Urinary bladder (tissue), 4 donors: Measurements from ENCODE around the gene SELENOP. TPM values are rescaled to one million over a fixed set of nuclear protein-coding genes. Genes with fewer than 3 reads are reported as not detected.
"Not testable (repeated sequence)": the region's sequence is repeated elsewhere in the genome, so short reads cannot be mapped to it uniquely, and the experiment has no call there.

Experiments used
- DNase-seq: peaks from one replicate; pipeline ENCODE4 v3.0.0-alpha.2; 2015; ENCODE audit errors: extremely low spot score
- H3K27ac ChIP-seq: one replicate; pipeline ENCODE4 v1.5.1; 2013; ENCODE audit warnings: low read depth, mild to moderate bottlenecking, moderate library complexity
- H3K36me3 ChIP-seq: one replicate; pipeline ENCODE4 v1.6.1; 2013; ENCODE audit warnings: mild to moderate bottlenecking, moderate library complexity; ENCODE audit not compliant: insufficient read depth
- H3K4me1 ChIP-seq: one replicate; pipeline ENCODE4 v1.6.1; 2013; ENCODE audit warnings: mild to moderate bottlenecking, moderate library complexity; ENCODE audit not compliant: insufficient read depth
- H3K4me3 ChIP-seq: one replicate; pipeline ENCODE4 v1.5.1; 2013; ENCODE audit warnings: low read depth, low read length
- WGBS: extraction: QIAGEN DNeasy Blood & Tissue Kit; methylation state at CpG from one replicate; pipeline ENCODE4 v1.1.7; 2013; 5-methylcytosine and 5-hydroxymethylcytosine counted together
- polyA plus RNA-seq: library from polyadenylated mRNA; stranded (reverse); fragments of 200-250 nt; gene quantifications from one replicate; pipeline ENCODE4 v1.2.3, GENCODE V29; 2013
- total RNA-seq: library from RNA; depleted of rRNA; stranded (reverse); fragments of >200 nt; gene quantifications from one replicate; pipeline ENCODE4 v1.2.3, GENCODE V29; 2014
- donor health status: healthy with polysubstance abuse.
- donor health status: healthy.

SELENOP gene
- total and polyA plus RNA-seq, 2 donors, result 283 to 433 TPM

DNA sequence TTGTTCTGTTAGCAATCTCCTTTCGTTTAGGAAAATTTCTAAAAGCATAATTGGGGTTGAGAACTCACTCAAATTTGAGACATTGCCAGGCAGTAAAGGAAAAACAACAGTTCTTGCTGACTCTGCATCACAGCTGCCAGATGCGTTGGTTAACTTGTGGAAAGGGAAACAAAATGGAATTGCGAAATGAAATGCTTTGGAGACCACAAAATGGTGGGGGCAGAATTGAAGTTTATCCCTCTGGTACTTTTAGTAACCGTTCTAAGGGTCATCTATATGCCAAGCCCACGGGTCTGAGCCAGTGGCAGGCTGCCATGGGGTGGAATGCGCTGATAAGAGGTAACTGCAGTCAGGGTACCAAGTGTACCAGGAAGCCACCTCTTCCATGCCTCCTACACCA, 28.6 kb upstream of the SELENOP start:
- H3K36me3 ChIP-seq, result no peaks in the 10 kb centered on the region
- DNase-seq, result peak; percentile 59
- no peak overlapping the region for H3K4me3 ChIP-seq
- WGBS, result 29% methylated on average over 6 of the region's 6 CpGs
- H3K27ac ChIP-seq, result no peak overlapping the region
- H3K4me1 ChIP-seq, result no peaks in the 10 kb centered on the region

DNA sequence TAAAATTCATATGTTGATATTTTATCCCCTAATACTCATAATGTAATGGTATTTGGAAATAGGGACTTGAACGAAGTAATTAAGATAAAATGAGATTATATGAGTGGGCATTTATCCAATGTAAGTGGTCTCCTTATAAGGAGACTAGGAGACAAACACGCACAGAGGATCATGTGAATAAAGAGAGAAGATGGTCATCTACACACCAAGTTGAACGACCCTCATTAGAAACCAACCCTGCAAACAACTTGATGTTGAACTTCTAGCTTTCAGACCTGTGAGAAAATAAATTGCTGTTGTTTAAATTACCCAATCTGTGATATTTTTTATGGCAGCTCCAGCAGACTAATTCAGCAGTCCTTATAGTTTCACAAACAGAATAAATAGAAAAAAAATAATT, 27.5 kb upstream of the SELENOP start:
- 74% methylated on average over 3 of the region's 3 CpGs for WGBS
- Histone ChIP-seq H3K36me3 (no peaks in the 10 kb centered on the region), H3K4me3 (no peak overlapping the region), H3K27ac (no peak overlapping the region), H3K4me1 (no peaks in the 10 kb centered on the region)
- DNase-seq, result no peak

DNA sequence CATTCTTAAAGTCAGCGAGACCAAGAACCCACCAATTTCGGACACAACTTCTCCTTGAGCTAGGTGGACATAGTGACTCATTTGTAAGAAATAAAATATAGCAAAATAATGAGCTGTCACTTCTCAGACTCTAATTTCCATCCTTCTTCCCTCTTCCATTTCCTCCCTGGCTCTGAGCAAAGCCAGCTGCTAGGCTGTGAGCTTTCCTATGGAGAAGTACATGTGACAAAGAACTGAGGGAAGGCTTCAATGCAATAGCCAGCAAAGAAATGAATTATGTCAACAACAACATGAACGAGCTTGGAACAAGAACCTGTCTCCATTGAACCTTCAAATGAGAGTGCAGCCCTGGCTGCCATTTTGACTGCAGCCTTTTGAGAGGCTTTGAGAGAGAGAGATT, 25.9 kb upstream of the SELENOP start:
- H3K4me3 ChIP-seq, result no peak overlapping the region
- no peak for DNase-seq
- no peaks in the 10 kb centered on the region for H3K4me1 ChIP-seq
- no peaks in the 10 kb centered on the region for H3K36me3 ChIP-seq
- H3K27ac ChIP-seq, result no peak overlapping the region
- 88% methylated on average over 3 of the region's 3 CpGs for WGBS

DNA sequence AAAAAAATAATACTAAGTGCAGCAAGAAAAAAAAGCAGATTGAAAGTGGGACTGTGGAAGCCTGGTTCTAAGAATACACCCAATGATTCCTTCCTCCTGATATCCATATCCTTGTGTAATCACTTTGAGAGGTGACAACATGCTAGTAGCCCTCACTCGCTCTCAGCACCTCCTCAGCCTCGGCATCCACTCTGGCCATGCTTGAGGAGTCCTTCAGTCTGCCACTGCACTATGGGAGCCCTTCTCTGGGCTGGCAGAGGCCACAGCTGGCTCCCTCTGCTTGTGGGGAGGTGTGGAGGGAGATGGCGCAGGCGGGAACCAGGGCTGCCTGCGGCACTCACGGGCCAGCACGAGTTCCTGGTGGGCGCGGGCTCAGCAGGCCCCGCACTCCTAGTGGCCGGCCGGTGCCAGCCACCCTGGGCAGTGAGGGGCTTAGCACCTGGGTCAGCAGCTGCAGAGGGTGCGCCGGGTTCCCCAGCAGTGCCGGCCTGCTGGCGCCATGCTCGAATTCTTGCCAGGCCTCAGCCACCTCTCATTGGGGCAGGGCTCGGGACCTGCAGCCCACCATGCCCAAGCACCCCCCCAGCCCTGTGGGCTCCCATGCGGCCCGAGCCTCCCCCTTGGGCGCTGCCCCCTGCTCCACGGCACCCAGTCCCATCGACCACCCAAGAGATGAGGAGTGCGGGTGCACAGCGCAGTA, 24.5 kb upstream of the SELENOP start:
- 97% methylated on average over 25 of the region's 25 CpGs for WGBS
- DNase-seq, result no peak
- H3K36me3 ChIP-seq, result no peaks in the 10 kb centered on the region
- no peaks in the 10 kb centered on the region for H3K4me1 ChIP-seq
- no peak overlapping the region for H3K4me3 ChIP-seq
- no peak overlapping the region for H3K27ac ChIP-seq

DNA sequence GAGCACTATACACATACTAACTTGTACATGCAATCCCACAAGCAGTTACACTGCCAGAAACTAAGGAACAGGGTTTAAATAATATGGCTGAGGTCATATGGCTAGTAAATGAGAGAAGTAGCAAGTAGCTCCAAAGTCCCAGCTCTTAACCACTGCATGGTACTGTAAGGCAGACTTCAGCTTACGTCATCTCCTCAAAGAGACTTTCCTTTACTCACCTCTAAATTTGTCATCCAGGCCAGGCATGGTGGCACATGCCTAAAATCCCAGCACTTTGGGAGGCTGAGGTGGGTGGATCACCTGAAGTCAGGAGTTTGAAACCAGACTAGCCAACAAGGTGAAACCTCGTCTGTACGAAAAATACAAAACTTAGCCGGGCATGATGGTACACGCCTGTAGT, 20.4 kb upstream of the SELENOP start:
- 98% methylated on average over 5 of the region's 5 CpGs for WGBS
- no peak overlapping the region for H3K27ac ChIP-seq
- no peak overlapping the region for H3K4me3 ChIP-seq
- no peaks in the 10 kb centered on the region for H3K4me1 ChIP-seq
- DNase-seq, result no peak
- no peaks in the 10 kb centered on the region for H3K36me3 ChIP-seq

DNA sequence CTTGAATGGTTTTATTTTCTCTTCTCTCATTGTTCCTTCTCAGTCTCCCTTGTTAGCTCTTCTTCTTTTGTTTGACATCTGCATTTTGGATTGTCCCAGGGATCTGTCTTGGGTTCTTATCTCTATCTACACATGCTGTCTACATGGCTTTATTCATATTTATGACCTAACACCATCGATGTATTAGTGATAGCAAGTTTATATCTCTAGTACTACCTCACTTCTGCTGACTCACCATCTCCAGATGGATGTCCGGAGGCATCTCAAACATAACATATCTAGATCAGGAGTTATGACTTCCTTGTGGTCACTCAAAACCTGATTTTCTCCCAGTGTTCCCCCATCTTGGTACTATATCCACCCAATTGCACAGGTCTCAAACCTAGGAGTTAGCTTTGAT, 19.2 kb upstream of the SELENOP start:
- Histone ChIP-seq H3K27ac (no peak overlapping the region), H3K4me3 (no peak overlapping the region), H3K4me1 (no peaks in the 10 kb centered on the region), H3K36me3 (no peaks in the 10 kb centered on the region)
- no peak for DNase-seq
- 67% methylated on average over 2 of the region's 2 CpGs for WGBS

DNA sequence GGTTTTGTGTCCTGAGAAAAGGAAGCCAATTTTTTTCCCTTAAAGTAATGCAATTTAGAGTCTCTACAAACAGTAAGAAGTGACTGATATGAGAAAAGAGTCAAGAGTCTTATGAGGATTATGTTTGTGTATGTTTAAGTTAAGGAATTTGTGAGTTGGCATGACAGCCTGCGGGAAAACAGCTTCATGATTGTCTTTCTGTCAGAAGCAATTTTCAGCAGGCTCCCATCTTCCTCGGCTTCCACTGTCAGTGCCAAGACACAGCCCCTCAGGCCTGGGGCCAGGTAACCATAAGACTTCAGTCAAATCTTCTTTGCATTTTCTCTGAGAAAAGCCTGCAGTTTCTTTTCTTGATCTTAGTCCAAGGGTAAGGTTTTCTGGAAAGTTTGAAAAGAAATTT, 17.0 kb upstream of the SELENOP start:
- DNase-seq, result no peak
- 23% methylated on average over 2 of the region's 2 CpGs for WGBS
- H3K27ac ChIP-seq, result no peak overlapping the region
- H3K4me3 ChIP-seq, result no peak overlapping the region
- no peaks in the 10 kb centered on the region for H3K36me3 ChIP-seq
- no peaks in the 10 kb centered on the region for H3K4me1 ChIP-seq

DNA sequence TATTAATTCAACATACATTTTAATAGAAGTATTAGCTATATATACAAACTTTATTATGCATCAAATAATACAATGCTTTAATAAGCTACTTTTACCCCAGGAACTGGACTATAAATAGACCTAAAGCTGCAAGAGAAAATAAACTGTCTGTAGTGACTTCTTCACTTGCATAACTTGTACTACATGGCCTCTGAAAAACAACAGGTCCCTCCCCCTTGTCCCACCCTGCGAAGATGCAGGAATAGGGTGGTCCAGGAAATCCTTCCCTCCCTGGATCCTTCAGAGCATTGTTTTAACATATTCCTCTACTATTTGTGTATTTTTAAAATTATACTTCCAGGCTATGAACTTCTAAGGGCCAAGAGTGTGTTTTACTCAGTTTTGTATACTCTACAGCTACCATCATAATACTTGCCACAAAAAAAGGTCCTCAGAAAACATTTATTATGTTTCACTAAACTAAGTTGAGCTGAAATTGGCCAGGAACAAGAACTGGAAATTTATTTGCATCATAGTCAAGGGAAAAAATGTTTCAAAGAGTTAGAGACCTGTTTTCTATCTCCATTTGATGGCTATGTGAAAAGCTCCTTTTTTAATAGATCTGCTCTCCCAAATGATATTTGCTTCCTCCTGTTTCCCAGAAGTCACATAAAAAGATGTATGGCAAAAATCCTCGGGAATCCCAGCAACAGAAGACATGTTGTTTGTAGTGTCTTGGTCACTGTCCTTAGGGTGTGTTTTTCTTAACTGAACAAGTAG, 15.2 kb upstream of the SELENOP start:
- WGBS, result 30% methylated on average over 2 of the region's 2 CpGs

DNA sequence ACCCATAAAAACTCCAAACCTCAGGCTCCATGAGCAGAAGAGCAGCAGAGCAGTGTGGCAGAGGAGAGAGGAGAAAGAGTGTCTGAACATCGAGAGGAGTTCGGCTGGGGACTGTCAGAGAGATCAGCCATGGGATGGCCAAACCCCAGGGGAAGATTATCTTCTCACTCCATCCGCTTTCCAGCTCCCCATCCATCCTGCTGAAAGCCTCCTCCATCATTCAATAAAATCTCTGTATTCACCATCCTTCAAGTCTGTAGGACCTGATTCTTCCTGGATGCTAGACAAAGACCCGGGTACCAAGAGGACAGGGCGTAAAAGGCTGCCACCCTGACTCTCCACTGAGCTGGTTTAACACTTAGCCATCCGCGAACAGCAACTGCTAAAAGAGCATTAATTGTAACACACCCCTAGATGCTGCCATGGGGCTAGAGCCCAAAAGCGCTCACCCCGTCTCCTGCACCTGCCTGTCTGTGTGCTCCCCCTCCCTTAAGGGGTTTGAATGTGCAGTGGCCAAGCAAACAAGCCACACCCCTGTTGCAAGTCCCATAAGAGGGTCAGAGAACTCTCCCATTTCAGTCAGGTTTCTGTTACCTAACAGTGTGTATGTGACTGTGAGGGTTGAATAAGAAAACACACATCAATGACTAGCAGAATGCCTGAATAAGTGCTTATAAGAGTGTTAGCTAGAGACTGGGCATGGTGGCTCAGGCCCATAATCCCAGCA, 13.9 kb upstream of the SELENOP start:
- no peaks in the 10 kb centered on the region for H3K4me1 ChIP-seq
- no peak for DNase-seq
- WGBS, result 90% methylated on average over 9 of the region's 9 CpGs
- no peak overlapping the region for H3K4me3 ChIP-seq
- no peaks in the 10 kb centered on the region for H3K36me3 ChIP-seq
- H3K27ac ChIP-seq, result no peak overlapping the region

More for the DNA sequence above, 15.2 kb upstream of the SELENOP start:
- Histone ChIP-seq H3K27ac (no peak overlapping the region), H3K36me3 (no peaks in the 10 kb centered on the region), H3K4me3 (no peak overlapping the region), H3K4me1 (no peaks in the 10 kb centered on the region)
- no peak for DNase-seq

DNA sequence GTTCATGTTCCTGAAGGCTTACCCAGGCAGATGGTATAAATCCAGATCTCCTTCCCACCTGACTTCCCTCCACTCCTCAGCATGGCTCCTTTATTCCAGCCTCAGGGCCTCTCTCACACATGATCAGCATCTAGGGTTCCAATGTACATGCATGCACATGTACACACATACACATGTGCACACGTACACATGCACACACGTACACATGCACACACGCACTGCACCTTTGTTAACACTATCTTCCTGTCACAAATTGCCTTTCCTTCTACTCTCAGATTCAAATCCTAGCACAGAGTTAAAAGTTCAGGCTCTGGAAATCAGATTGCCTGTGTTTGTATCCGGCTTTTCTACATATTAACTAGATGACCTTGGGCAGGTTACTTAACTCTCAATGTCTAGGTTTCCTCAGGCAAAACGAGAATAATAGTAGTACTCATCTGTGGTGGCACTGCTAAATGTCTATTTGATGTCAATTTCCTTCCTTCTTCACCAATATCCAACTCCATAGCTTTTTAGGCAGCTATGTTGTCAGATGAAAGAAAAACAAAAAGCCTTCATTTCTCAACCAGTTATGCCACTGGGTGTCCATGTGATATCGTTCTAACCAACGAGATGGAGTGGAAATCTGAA, 12.8 kb upstream of the SELENOP start:
- 89% methylated on average over 7 of the region's 7 CpGs for WGBS
- Histone ChIP-seq H3K4me3 (no peak overlapping the region), H3K36me3 (no peaks in the 10 kb centered on the region), H3K4me1 (no peaks in the 10 kb centered on the region), H3K27ac (no peak overlapping the region)
- DNase-seq, result no peak

DNA sequence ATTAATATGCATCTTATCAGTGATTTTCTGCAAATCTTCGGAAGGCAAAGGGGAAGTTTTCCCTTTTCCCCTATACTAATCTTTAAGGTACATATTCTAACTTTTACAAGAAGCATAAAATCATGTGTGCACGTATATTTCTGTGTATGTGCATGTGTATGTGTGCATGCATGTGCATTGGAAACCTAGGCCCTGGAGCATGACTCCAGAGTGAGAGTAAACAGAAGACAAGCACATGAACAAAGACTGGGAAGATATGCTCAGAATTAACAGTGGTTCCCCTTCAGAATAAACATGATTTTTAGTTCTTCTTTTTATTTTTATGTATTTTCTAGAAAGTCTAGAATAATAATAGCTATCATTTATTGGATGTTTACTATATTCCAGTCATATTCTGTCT, 10.9 kb upstream of the SELENOP start:
- Histone ChIP-seq H3K4me3 (no peak overlapping the region), H3K4me1 (no peaks in the 10 kb centered on the region), H3K27ac (no peak overlapping the region), H3K36me3 (no peaks in the 10 kb centered on the region)
- WGBS, result 85% methylated on average over 2 of the region's 2 CpGs
- DNase-seq, result no peak

DNA sequence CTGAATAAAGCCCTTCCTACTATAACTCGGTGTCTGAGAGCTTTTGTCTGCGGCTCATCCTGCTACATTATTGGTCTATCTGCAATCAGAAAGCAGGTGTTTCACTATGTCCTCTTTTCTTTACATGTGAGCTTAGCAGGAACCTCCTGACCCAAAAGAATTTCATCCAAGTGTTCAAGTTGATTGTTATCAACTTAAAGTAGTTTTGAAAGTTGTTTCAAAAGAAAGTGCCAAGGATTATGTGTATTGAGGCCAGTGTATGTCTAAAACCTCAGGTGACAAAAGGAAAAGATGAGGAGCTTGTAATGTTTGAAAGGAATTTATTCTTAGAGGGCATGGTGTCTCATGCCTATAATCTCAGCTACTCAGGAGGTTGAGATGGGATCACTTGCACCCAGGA, 8.1 kb upstream of the SELENOP start:
- WGBS, result 98% methylated on average over 2 of the region's 2 CpGs
- DNase-seq, result no peak
- Histone ChIP-seq H3K27ac (no peak overlapping the region), H3K4me1 (no peaks in the 10 kb centered on the region), H3K36me3 (no peaks in the 10 kb centered on the region), H3K4me3 (no peak overlapping the region)

DNA sequence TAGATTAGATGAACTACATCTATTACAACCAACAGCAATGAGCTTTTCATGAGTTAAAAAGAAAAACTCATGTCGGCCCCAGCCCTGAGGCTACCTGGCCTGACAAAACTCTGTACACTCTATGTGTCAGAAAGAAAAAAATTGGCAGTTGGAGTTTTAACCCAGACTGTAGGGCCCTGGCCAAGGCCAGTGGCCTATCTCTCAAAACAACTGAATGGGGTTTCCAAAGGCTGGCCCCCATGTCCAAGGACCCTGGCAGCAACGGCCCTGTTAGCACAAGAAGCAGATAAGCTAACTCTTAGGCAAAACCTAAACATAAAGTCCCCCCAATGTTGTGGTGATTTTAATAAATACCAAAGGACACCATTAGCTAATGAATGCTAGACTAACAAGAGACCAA, 4.9 kb upstream of the SELENOP start:
- DNase-seq, H3K27ac ChIP-seq, H3K4me1 ChIP-seq, H3K4me3 ChIP-seq, H3K36me3 ChIP-seq: not testable (repeated sequence)
- 93% methylated on average over 2 of the region's 2 CpGs for WGBS
